Vagina (tissue), 2 donors: ENCODE data around the gene KRT75.

Experiments used
- POLR2AphosphoS5 ChIP-seq, 2 donors: sonication (generic); formaldehyde crosslinking; IDR thresholded peaks; one replicate each; pipeline ENCODE4 v1.9.0; 2017; ENCODE audit warnings: antibody characterized with exemption in 2 of 2, mild to moderate bottlenecking in 2 of 2, low read depth in 1 of 2; ENCODE audit not compliant: insufficient read depth in 1 of 2
- TF ChIP-seq, protein P1 (sequence below), 3 experiments: fragments of 450-650 bp in 2 of 3; fragments of 200-600 bp in 1 of 3; sonication (generic) in 1 of 3; IDR thresholded peaks; one replicate each; pipeline ENCODE4 v1.5.1; 2017 to 2019; ENCODE audit warnings: antibody characterized with exemption in 3 of 3, mild to moderate bottlenecking in 2 of 3, moderate library complexity in 2 of 3

DNA sequence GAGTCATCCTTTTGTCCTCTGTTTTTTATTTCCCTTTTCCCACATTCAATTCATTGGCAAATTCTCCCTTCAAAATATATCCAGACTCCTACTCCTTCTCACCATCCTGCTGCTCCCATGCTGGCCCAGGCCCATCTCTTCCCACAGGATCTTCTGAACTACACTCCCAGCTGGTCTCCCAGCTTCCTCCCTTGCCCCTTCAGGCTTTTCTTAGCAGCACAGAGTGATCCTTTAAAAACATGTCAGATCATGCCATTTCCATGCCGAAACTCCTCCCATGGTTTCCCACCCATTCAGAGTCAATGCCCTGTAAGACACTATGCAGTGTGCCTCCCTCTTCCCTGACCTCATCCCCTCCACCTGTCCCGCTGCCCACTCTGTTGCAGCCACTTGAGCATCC, 46.3 kb downstream of the KRT75 start:
- TF ChIP-seq, protein P1, sequence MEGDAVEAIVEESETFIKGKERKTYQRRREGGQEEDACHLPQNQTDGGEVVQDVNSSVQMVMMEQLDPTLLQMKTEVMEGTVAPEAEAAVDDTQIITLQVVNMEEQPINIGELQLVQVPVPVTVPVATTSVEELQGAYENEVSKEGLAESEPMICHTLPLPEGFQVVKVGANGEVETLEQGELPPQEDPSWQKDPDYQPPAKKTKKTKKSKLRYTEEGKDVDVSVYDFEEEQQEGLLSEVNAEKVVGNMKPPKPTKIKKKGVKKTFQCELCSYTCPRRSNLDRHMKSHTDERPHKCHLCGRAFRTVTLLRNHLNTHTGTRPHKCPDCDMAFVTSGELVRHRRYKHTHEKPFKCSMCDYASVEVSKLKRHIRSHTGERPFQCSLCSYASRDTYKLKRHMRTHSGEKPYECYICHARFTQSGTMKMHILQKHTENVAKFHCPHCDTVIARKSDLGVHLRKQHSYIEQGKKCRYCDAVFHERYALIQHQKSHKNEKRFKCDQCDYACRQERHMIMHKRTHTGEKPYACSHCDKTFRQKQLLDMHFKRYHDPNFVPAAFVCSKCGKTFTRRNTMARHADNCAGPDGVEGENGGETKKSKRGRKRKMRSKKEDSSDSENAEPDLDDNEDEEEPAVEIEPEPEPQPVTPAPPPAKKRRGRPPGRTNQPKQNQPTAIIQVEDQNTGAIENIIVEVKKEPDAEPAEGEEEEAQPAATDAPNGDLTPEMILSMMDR (IDR thresholded peaks at IDR 0.05), result no peak
- no peak for TF ChIP-seq POLR2AphosphoS5 (IDR thresholded peaks at IDR 0.05; ENCODE audit: insufficient read depth in 1 of 2, low read depth in 1 of 2)
